Neural cell (in vitro differentiated cells): ENCODE measurements around the gene SET.
"Not testable (repeated sequence)": the region's sequence is repeated elsewhere in the genome, so short reads cannot be mapped to it uniquely, and the experiment has no call there.

Source experiments
- EZH2 ChIP-seq: fragments of 200-600, 300-800 bp; shearing (Covaris generic), sonication (generic); IDR thresholded peaks from 2 replicates; pipeline ENCODE4 v1.6.1; 2014; ENCODE audit warnings: antibody characterized with exemption, low read length, borderline replicate concordance, mild to moderate bottlenecking; ENCODE audit not compliant: insufficient read depth, poor library complexity, severe bottlenecking
- TAF1 ChIP-seq: IDR thresholded peaks from 2 replicates; pipeline ENCODE4 v1.6.1; 2012; ENCODE audit warnings: low read depth
- TF ChIP-seq, protein P1 (sequence below): fragments of 450-650 bp; IDR thresholded peaks from 2 replicates; pipeline ENCODE4 v1.5.1; 2014; ENCODE audit warnings: antibody characterized with exemption, mild to moderate bottlenecking, moderate library complexity; ENCODE audit not compliant: poor library complexity, severe bottlenecking
- TF ChIP-seq, protein P2 (sequence below): IDR thresholded peaks from 2 replicates; pipeline ENCODE4 v1.6.1; 2012; ENCODE audit warnings: borderline replicate concordance

- not testable (repeated sequence) for TF ChIP-seq TAF1, EZH2
- TF ChIP-seq, protein P1, sequence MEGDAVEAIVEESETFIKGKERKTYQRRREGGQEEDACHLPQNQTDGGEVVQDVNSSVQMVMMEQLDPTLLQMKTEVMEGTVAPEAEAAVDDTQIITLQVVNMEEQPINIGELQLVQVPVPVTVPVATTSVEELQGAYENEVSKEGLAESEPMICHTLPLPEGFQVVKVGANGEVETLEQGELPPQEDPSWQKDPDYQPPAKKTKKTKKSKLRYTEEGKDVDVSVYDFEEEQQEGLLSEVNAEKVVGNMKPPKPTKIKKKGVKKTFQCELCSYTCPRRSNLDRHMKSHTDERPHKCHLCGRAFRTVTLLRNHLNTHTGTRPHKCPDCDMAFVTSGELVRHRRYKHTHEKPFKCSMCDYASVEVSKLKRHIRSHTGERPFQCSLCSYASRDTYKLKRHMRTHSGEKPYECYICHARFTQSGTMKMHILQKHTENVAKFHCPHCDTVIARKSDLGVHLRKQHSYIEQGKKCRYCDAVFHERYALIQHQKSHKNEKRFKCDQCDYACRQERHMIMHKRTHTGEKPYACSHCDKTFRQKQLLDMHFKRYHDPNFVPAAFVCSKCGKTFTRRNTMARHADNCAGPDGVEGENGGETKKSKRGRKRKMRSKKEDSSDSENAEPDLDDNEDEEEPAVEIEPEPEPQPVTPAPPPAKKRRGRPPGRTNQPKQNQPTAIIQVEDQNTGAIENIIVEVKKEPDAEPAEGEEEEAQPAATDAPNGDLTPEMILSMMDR = not testable (repeated sequence)
- TF ChIP-seq, protein P2, sequence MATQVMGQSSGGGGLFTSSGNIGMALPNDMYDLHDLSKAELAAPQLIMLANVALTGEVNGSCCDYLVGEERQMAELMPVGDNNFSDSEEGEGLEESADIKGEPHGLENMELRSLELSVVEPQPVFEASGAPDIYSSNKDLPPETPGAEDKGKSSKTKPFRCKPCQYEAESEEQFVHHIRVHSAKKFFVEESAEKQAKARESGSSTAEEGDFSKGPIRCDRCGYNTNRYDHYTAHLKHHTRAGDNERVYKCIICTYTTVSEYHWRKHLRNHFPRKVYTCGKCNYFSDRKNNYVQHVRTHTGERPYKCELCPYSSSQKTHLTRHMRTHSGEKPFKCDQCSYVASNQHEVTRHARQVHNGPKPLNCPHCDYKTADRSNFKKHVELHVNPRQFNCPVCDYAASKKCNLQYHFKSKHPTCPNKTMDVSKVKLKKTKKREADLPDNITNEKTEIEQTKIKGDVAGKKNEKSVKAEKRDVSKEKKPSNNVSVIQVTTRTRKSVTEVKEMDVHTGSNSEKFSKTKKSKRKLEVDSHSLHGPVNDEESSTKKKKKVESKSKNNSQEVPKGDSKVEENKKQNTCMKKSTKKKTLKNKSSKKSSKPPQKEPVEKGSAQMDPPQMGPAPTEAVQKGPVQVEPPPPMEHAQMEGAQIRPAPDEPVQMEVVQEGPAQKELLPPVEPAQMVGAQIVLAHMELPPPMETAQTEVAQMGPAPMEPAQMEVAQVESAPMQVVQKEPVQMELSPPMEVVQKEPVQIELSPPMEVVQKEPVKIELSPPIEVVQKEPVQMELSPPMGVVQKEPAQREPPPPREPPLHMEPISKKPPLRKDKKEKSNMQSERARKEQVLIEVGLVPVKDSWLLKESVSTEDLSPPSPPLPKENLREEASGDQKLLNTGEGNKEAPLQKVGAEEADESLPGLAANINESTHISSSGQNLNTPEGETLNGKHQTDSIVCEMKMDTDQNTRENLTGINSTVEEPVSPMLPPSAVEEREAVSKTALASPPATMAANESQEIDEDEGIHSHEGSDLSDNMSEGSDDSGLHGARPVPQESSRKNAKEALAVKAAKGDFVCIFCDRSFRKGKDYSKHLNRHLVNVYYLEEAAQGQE = not testable (repeated sequence)
Observed at GRCh38 chr9:128648206-128648605, 40.8 kb upstream of the SET start.
